Esophagus squamous epithelium (tissue), 5 donors: ENCODE measurements around the gene SLC38A6. TPM values are rescaled to one million over a fixed set of nuclear protein-coding genes. Genes with fewer than 3 reads are reported as not detected.

ENCODE experiments used
- DNase-seq: peaks from one replicate; lab custom pipeline; 2025; lab: John Stamatoyannopoulos, UW
- H3K27ac ChIP-seq, 4 donors: fragments of 200-600 bp; sonication (generic); one replicate each; pipeline ENCODE4 v1.5.1; 2016 to 2019; ENCODE audit warnings: mild to moderate bottlenecking in 1 of 4
- H3K27me3 ChIP-seq, 4 donors: fragments of 200-600 bp; sonication (generic); 1 replicate in 3 of 4; 2 replicates in 1 of 4; pipeline versions ENCODE4 v1.5.1 to v1.6.0; 2017 to 2021; ENCODE audit warnings: antibody characterized with exemption in 1 of 4
- H3K36me3 ChIP-seq, 3 donors: fragments of 200-600 bp; sonication (generic); one replicate each; pipeline ENCODE4 v1.5.1; 2016 to 2019
- H3K4me1 ChIP-seq, 3 donors: fragments of 200-600 bp; sonication (generic); one replicate each; pipeline ENCODE4 v1.5.1; 2017 to 2019
- H3K4me3 ChIP-seq, 4 donors: fragments of 200-600 bp; sonication (generic); 1 replicate in 3 of 4; 2 replicates in 1 of 4; pipeline ENCODE4 v1.5.1; 2016 to 2019; ENCODE audit warnings: mild to moderate bottlenecking in 2 of 4, moderate library complexity in 1 of 4
- H3K9me3 ChIP-seq, 3 donors: fragments of 200-600 bp; sonication (generic); one replicate each; pipeline ENCODE4 v1.5.1; 2016 to 2019
- POLR2A ChIP-seq, 4 donors: fragments of 450-650 bp; IDR thresholded peaks; one replicate each; pipeline ENCODE4 v1.6.1; 2017; ENCODE audit warnings: antibody characterized with exemption in 4 of 4, mild to moderate bottlenecking in 4 of 4, moderate library complexity in 3 of 4
- WGBS, 2 donors: methylation state at CpG; one replicate each; pipeline ENCODE4 v1.1.5; 2018; 5-methylcytosine and 5-hydroxymethylcytosine counted together
- intact Hi-C: fragments of 100-400 bp; cut with DNase I; formaldehyde crosslinking; loops from one replicate; pipeline ENCODE4 v1.15.0; 2022
- total RNA-seq, 4 donors: library from RNA; depleted of rRNA; stranded (reverse); fragments of >200 nt; gene quantifications; one replicate each; pipeline ENCODE4 v1.1.0, GENCODE V29; 2016
- TF ChIP-seq, protein P1 (sequence below), 6 experiments: fragments of 450-650 bp in 4 of 6; fragments of 200-600 bp in 2 of 6; sonication (generic) in 2 of 6; IDR thresholded peaks; one replicate each; pipeline ENCODE4 v1.5.1; 2016 to 2019; ENCODE audit warnings: antibody characterized with exemption in 6 of 6, mild to moderate bottlenecking in 4 of 6, moderate library complexity in 4 of 6
- donor health status: DM: yes; HTN: yes; CAD: no.

Gene SLC38A6
- total RNA-seq, 4 donors from 2014 or later, result 2.5 to 14.1 (median 8.1) TPM

DNA sequence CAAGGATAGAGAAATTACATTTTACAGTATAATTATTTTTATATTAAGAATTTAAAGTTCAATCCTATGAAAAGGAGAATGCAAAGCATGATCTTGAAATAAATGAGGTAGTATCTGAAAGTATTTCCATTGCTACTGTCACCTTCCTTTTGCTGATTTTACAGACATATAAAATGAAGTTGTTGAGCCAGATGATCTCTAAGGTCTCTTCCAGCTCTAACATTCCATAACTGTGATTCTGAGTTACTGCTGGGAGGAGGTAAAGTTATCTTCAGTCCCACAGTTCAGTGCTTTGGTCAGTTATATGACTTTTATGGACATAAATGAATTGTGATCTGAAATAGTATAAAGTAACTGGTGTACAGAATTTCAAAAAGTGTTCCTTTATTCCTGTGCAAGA lies 52.8 kb downstream of the SLC38A6 start:
- no peaks in the 10 kb centered on the region for H3K4me1 ChIP-seq
- no peaks in the 10 kb centered on the region for H3K27me3 ChIP-seq
- H3K9me3 ChIP-seq, result no peaks in the 10 kb centered on the region
- no peaks in the 10 kb centered on the region for H3K36me3 ChIP-seq
- no peak for DNase-seq
- TF ChIP-seq, protein P1, sequence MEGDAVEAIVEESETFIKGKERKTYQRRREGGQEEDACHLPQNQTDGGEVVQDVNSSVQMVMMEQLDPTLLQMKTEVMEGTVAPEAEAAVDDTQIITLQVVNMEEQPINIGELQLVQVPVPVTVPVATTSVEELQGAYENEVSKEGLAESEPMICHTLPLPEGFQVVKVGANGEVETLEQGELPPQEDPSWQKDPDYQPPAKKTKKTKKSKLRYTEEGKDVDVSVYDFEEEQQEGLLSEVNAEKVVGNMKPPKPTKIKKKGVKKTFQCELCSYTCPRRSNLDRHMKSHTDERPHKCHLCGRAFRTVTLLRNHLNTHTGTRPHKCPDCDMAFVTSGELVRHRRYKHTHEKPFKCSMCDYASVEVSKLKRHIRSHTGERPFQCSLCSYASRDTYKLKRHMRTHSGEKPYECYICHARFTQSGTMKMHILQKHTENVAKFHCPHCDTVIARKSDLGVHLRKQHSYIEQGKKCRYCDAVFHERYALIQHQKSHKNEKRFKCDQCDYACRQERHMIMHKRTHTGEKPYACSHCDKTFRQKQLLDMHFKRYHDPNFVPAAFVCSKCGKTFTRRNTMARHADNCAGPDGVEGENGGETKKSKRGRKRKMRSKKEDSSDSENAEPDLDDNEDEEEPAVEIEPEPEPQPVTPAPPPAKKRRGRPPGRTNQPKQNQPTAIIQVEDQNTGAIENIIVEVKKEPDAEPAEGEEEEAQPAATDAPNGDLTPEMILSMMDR (IDR thresholded peaks at IDR 0.05), result no peak
- no peak for TF ChIP-seq POLR2A (IDR thresholded peaks at IDR 0.05)
- no peak overlapping the region for H3K4me3 ChIP-seq
- intact Hi-C loops, result no loop called here
- no peak overlapping the region for H3K27ac ChIP-seq

DNA sequence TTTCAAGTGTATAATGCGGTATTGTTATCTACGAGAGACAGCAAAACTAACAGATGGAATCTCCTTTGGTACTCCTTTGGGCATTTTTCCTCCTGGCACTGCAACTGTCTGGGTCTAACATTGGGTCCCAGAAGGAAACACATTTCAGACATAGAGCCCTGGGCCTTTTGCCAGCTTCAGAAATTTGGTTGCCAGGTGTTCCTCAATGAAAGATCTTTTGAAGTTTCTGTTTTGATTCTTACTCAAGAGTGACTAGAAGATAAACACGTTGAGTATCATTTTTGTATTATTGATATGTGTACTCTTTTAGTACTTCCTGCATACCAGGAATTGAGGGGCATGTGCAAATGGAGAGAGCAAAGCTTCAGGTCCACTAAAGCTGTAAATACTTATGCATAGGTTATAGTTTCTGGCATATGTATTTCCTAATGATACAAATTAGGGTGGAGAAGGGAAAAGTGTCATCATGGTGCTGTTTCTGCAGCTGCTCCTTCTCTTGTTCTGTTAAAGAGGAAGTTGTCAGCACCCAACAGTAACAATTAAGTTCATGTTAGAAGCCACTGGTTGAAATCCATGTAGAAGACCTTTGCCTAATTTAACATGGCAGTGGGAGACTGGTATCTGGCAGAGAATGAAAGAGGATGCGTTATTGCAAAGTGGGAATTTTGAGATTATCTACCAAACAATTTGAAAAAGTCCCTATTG lies 53.5 kb downstream of the SLC38A6 start:
- no peak for DNase-seq
- intact Hi-C loops, result no loop called here
- H3K4me3 ChIP-seq, result no peak overlapping the region
- H3K9me3 ChIP-seq, result no peaks in the 10 kb centered on the region
- no peak overlapping the region for H3K27ac ChIP-seq
- H3K27me3 ChIP-seq, result no peaks in the 10 kb centered on the region
- TF ChIP-seq, protein P1 (IDR thresholded peaks at IDR 0.05), result no peak
- TF ChIP-seq POLR2A (IDR thresholded peaks at IDR 0.05), result no peak
- 66 to 67% methylated on average over 4 of the region's 4 CpGs for WGBS, 2 donors
- no peaks in the 10 kb centered on the region for H3K36me3 ChIP-seq
- no peaks in the 10 kb centered on the region for H3K4me1 ChIP-seq

DNA sequence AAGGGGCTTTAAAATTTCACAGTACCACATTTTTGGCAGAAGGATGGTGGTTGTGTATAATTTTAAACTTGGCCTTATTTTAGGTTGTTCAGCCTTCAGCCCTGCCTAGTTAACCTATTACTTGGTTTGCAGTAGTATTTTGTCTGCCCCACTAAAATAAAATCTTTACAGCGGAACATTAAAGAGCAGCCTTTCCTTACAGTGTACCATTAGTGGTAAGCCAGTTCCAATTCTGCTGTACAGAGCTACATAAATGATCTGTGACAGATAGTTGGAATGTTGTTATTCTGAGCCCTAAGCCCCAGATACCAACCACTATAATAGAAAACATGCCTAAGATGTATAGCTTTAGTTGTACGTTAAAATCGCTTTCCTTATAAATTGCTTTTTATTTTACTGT lies 56.2 kb downstream of the SLC38A6 start:
- H3K4me1 ChIP-seq, result no peaks in the 10 kb centered on the region
- intact Hi-C loops, result no loop called here
- no peak for DNase-seq
- 87 to 89% methylated on average over 3 of the region's 3 CpGs for whole genome bisulfite sequencing, 2 donors
- H3K27ac ChIP-seq, result no peak overlapping the region
- H3K27me3 ChIP-seq, result no peaks in the 10 kb centered on the region
- TF ChIP-seq POLR2A (IDR thresholded peaks at IDR 0.05), result no peak
- TF ChIP-seq, protein P1 (IDR thresholded peaks at IDR 0.05), result no peak
- no peaks in the 10 kb centered on the region for H3K9me3 ChIP-seq
- no peaks in the 10 kb centered on the region for H3K36me3 ChIP-seq
- no peak overlapping the region for H3K4me3 ChIP-seq

DNA sequence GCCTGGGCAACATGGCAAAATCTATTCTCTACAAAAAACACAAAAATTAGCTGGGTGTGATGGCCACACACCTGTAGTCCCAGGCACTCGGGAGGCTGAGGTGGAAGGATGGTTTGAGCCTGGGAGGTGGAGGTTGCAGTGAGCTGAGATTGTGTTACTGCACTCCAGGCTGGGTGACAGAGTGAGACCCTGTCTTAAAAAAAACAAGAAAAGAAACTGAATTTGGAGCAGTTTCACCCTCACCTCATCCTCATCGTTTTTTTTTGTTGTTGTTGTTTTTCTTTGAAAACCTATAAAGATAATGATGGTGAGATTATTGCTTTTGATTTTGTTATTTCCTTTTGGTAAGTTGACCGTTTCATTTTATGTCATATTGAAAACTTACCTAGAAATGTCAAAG lies 60.7 kb downstream of the SLC38A6 start:
- Histone ChIP-seq H3K27ac (no peak overlapping the region), H3K36me3 (no peaks in the 10 kb centered on the region), H3K9me3 (no peaks in the 10 kb centered on the region), H3K4me1 (no peaks in the 10 kb centered on the region), H3K4me3 (no peak overlapping the region), H3K27me3 (no peaks in the 10 kb centered on the region)
- no peak for DNase-seq
- intact Hi-C loops, result no loop called here
- WGBS, 2 donors, result 60 to 71% methylated on average over 3 of the region's 3 CpGs
- no peak for TF ChIP-seq POLR2A (IDR thresholded peaks at IDR 0.05)
- TF ChIP-seq, protein P1 (IDR thresholded peaks at IDR 0.05), result no peak

DNA sequence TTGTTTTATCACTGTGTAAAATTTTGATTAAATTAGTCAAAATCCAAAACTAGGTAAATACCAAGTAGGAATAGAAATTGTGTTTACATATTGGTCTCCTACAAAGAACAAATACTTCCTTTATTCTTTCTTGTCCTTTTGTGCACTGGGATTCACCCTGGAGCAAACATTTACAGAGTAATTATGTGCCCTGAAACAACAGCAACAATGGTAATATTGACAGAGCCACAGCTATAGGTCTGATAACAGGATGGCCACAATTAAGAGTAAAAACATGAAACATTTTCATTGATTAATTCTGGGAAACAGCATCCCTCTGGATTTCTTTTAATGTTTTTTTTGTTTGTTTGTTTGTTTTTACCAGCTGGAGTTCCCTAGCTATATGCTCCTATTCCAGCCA lies 61.2 kb downstream of the SLC38A6 start:
- Histone ChIP-seq H3K4me3 (no peak overlapping the region), H3K4me1 (no peaks in the 10 kb centered on the region), H3K9me3 (no peaks in the 10 kb centered on the region), H3K27me3 (no peaks in the 10 kb centered on the region), H3K27ac (no peak overlapping the region), H3K36me3 (no peaks in the 10 kb centered on the region)
- no peak for DNase-seq
- intact Hi-C loops, result no loop called here
- TF ChIP-seq POLR2A (IDR thresholded peaks at IDR 0.05), result no peak
- TF ChIP-seq, protein P1 (IDR thresholded peaks at IDR 0.05), result no peak
